Colonic mucosa (tissue), 4 donors: ENCODE results near the gene STRN. TPM values are rescaled to one million over a fixed set of nuclear protein-coding genes. Genes with fewer than 3 reads are reported as not detected.

ENCODE experiments used
- DNase-seq: peaks from one replicate; pipeline ENCODE4 v3.0.0-alpha.2; 2020
- H3K27ac ChIP-seq: fragments of 200-600 bp; one replicate; pipeline ENCODE4 v1.8.0; 2021
- H3K27me3 ChIP-seq: fragments of 200-600 bp; one replicate; pipeline ENCODE4 v1.8.0; 2021
- H3K36me3 ChIP-seq: fragments of 200-600 bp; one replicate; pipeline ENCODE4 v1.8.0; 2021
- H3K4me1 ChIP-seq: fragments of 200-600 bp; one replicate; pipeline ENCODE4 v1.8.0; 2021; ENCODE audit warnings: mild to moderate bottlenecking
- H3K4me3 ChIP-seq: fragments of 200-600 bp; one replicate; pipeline ENCODE4 v1.8.0; 2021
- H3K9ac ChIP-seq, 2 donors: one replicate each; pipeline ENCODE4 v1.7.0; 2013; ENCODE audit warnings: control low read depth in 2 of 2, low read depth in 2 of 2, low read length in 2 of 2
- H3K9me3 ChIP-seq: fragments of 200-600 bp; one replicate; pipeline ENCODE4 v1.8.0; 2021
- intact Hi-C: fragments of 100-400 bp; cut with DNase I; formaldehyde crosslinking; loops from one replicate; pipeline ENCODE4 v1.14.1; 2022
- total RNA-seq, 2 donors: library from RNA; stranded (reverse); fragmentation: NEBNext Ultra II Directional in 1 of 2; extraction: Animal tissue kit (Norgen Biotek cat#: 25700) in 1 of 2; gene quantifications; one replicate each; pipeline ENCODE4 v1.2.1, GENCODE V29; 2021
- TF ChIP-seq, protein P1 (sequence below): fragments of 200-600 bp; IDR thresholded peaks from one replicate; pipeline ENCODE4 v1.8.0; 2022; ENCODE audit warnings: antibody characterized with exemption, mild to moderate bottlenecking
- donor health status: healthy.
- donor health status: DM: no; HTN: no; CAD: no.
- donor health status: DM: no; HTN: no; CAD: no.

STRN gene
- total RNA-seq, 2 donors from 2014 or later: 36.5 to 48.6 TPM

GRCh38 chr2:36921984-36922383 is 44.4 kb downstream of the STRN start:
- intact Hi-C loops: no loop called here

DNA sequence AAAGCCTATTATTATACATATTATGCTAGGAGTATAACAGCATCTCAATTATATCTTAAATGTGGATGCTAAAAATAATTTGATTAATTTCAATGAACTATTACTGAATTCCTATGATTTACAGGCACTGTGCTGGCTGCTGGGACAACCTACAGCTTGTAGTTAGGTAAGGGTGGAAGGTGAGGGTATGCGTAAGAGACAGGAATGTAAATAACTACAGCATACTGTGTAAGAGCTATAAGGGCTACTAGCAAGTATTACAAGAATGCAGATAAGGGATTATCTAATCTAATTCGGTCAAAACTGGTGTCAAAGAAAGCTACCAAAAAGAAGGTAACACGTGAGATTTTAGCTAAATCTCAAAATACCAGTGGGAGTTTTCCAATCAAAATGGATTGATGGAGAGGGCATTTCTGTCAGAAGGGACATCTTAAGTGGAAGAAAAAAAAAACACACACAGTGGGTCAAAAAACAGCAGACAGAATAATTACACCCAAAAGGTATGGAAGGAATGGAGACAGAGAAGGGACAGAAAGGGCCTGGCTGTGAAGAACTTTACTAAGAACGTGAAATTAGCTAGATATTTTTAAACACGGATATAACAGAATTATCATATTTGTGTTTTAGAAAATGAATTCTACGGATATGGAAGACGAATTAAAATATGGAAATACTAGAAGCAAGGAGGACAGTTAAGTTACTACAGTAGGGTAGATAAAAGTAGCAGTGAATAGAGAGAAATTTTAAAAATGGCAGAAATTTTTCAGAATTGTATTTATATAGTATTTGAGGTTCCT is 47.1 kb downstream of the STRN start:
- no peak overlapping the region for H3K4me3 ChIP-seq
- no peak for DNase-seq
- no peak overlapping the region for H3K9ac ChIP-seq
- intact Hi-C loops: no loop called here
- no peak overlapping the region for H3K27ac ChIP-seq
- no peaks in the 10 kb centered on the region for H3K36me3 ChIP-seq
- no peaks in the 10 kb centered on the region for H3K27me3 ChIP-seq
- H3K9me3 ChIP-seq: no peaks in the 10 kb centered on the region
- H3K4me1 ChIP-seq: no peaks in the 10 kb centered on the region
- TF ChIP-seq, protein P1, sequence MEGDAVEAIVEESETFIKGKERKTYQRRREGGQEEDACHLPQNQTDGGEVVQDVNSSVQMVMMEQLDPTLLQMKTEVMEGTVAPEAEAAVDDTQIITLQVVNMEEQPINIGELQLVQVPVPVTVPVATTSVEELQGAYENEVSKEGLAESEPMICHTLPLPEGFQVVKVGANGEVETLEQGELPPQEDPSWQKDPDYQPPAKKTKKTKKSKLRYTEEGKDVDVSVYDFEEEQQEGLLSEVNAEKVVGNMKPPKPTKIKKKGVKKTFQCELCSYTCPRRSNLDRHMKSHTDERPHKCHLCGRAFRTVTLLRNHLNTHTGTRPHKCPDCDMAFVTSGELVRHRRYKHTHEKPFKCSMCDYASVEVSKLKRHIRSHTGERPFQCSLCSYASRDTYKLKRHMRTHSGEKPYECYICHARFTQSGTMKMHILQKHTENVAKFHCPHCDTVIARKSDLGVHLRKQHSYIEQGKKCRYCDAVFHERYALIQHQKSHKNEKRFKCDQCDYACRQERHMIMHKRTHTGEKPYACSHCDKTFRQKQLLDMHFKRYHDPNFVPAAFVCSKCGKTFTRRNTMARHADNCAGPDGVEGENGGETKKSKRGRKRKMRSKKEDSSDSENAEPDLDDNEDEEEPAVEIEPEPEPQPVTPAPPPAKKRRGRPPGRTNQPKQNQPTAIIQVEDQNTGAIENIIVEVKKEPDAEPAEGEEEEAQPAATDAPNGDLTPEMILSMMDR: no peak

More at GRCh38 chr2:36921984-36922383, 44.4 kb downstream of the STRN start:
- Histone ChIP-seq H3K27ac (no peak overlapping the region), H3K4me1 (no peaks in the 10 kb centered on the region), H3K36me3 (no peaks in the 10 kb centered on the region), H3K9ac (no peak overlapping the region), H3K9me3 (no peaks in the 10 kb centered on the region), H3K27me3 (no peaks in the 10 kb centered on the region), H3K4me3 (no peak overlapping the region)
- TF ChIP-seq, protein P1: no peak
- DNase-seq: no peak

- no peaks in the 10 kb centered on the region for H3K36me3 ChIP-seq
- no peak for DNase-seq
- no peak overlapping the region for H3K4me3 ChIP-seq
- intact Hi-C loops: no loop called here
- no peaks in the 10 kb centered on the region for H3K27me3 ChIP-seq
- H3K4me1 ChIP-seq: no peaks in the 10 kb centered on the region
- H3K9me3 ChIP-seq: no peaks in the 10 kb centered on the region
- no peak overlapping the region for H3K9ac ChIP-seq
- TF ChIP-seq, protein P1: no peak
- H3K27ac ChIP-seq: no peak overlapping the region
These were observed 48.0 kb downstream of the STRN start for GRCh38 chr2:36918307-36918706.

DNA sequence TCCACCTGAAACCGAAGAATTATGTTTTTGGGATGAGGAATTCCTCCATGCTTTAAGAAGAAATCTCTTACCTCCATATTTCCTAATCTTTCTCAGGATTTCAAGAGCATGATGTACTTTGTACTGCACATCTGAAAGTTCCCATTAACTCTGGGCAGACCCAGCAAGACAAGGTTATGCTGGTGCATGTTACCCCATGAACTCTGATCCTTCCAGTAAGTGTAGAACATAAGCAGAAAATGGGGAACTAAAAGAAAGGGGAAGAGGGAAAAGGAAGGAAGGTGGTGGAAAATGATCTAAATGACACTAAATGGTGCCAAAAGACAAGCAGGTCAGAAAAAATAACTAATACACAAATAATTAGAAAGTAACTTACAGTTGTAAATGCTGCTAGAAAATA is 50.7 kb downstream of the STRN start:
- H3K27ac ChIP-seq: no peak overlapping the region

DNA sequence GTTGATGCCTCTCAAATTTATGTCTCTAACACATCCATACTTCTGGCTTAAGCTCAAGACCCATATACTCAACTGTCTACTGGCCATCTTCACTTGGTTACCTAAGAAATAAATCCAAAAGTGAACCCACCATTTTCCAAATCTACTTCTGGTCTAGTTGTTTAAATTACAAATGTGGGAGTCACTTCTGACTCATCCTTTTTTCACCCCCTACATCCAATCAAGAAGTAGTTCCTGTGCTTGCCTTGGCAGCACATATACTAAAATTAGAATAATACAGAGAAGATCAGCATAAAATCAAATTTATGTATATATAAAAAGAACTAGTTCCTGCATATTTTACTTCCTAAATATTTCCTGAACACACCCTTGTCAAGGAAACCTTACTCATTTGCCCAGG is 53.6 kb downstream of the STRN start:
- intact Hi-C loops: no loop called here
- H3K4me3 ChIP-seq: no peak overlapping the region
- no peaks in the 10 kb centered on the region for H3K4me1 ChIP-seq
- no peak for DNase-seq
- TF ChIP-seq, protein P1: no peak
- H3K27ac ChIP-seq: no peak overlapping the region
- no peaks in the 10 kb centered on the region for H3K36me3 ChIP-seq
- no peaks in the 10 kb centered on the region for H3K9me3 ChIP-seq
- no peaks in the 10 kb centered on the region for H3K27me3 ChIP-seq
- H3K9ac ChIP-seq: no peak overlapping the region

More for the DNA sequence above, 50.7 kb downstream of the STRN start:
- no peak for DNase-seq
- H3K9ac ChIP-seq: no peak overlapping the region
- no peaks in the 10 kb centered on the region for H3K4me1 ChIP-seq
- H3K4me3 ChIP-seq: no peak overlapping the region
- TF ChIP-seq, protein P1: no peak
- H3K9me3 ChIP-seq: no peaks in the 10 kb centered on the region
- H3K36me3 ChIP-seq: no peaks in the 10 kb centered on the region
- H3K27me3 ChIP-seq: no peaks in the 10 kb centered on the region
- intact Hi-C loops: no loop called here
